CD4-positive, alpha-beta T cell treated with Interleukin-6 for 4 hours (primary cell): ENCODE results near the gene LACRT.
A peak's percentile ranks its signal among the peaks of the same experiment; 100 is the strongest.
"Not testable (repeated sequence)": the region's sequence is repeated elsewhere in the genome, so short reads cannot be mapped to it uniquely, and the experiment has no call there.

Source experiments
- DNase-seq: peaks from one replicate; pipeline ENCODE4 v3.0.0-alpha.2; 2020; ENCODE audit warnings: mixed read lengths

The LACRT gene, protein sequence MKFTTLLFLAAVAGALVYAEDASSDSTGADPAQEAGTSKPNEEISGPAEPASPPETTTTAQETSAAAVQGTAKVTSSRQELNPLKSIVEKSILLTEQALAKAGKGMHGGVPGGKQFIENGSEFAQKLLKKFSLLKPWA

GRCh38 chr12:54634795-54635194 is at the start of gene LACRT:
LACRT (minus strand) TSS chr12:54634895; CDS start chr12:54634841, 54 bp downstream.
- no peak for DNase-seq

DNA sequence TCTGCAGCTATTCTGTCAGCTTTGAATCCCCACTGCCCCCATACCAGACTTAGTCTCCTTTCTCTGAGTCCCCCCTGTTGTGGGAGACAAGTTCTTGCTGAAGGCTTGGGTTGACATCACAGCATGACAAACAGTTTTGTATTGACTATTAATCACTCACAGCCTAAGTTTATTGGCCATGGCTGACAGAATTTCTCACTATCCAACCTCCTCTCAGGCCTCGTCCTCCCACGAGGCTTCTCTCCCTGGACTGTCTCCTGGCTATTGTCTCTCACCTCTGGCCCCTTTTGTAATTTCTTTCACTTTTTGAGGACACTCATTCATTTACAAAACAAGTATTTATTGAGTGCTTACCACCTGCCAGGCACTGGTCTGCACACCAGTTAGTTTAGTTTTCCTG is 48.7 kb upstream of the LACRT start:
- no peak for DNase-seq

GRCh38 chr12:54682674-54683073 is 48.0 kb upstream of the LACRT start:
- DNase-seq, result no peak

GRCh38 chr12:54680374-54680773 is 45.7 kb upstream of the LACRT start:
- DNase-seq, result peak; percentile 9

DNA sequence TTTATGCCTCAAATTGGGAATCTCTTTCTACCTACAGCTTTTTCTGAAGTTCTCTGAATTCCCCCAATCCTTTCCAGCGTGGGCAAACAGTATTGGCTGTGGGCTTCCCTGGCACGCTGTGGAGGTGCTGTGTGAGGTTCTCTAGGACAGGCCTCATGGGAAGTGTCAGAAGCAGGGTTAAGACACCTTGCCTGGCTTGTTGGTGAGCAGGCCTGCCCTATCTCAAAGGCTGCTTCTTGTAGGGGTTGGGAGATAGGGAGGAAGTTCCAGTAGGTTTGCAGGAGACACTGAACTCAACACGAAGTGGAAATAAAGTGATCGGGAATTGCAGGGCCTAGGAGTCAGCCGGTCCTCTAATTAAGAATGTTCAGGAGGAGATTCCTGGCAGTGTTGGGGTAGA is 43.4 kb upstream of the LACRT start:
- DNase-seq, result no peak

- no peak for DNase-seq
These were observed 33.2 kb upstream of the LACRT start for GRCh38 chr12:54667945-54668344.

GRCh38 chr12:54666008-54666407 is 31.3 kb upstream of the LACRT start:
- DNase-seq, result no peak

DNA sequence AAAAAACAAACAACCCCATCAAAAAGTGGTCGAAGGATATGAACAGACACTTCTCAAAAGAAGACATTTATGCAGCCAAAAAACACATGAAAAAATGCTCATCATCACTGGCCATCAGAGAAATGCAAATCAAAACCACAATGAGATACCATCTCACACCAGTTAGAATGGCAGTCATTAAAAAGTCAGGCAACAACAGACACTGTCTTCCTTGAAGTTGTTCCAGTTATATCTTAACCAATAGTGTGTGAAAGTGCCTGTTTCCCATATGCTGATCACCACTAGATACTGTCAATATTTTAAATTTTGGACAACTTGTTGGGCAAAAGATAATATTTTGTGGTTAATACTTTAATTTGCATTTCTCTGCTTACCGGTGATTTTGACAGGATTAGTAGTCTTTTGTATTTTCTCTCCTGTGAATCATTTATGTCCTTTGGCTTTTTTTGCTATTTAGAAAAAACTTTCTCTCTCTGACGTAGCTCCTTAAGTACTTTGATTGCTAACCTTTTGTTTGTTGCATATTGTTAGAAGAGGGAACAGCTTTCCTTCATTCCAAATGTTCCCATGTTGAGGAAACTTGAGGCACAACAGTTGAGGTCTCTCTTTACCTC is 30.4 kb upstream of the LACRT start:
- not testable (repeated sequence) for DNase-seq

- DNase-seq, result no peak
These were observed 28.9 kb upstream of the LACRT start for GRCh38 chr12:54663603-54664002.

DNA sequence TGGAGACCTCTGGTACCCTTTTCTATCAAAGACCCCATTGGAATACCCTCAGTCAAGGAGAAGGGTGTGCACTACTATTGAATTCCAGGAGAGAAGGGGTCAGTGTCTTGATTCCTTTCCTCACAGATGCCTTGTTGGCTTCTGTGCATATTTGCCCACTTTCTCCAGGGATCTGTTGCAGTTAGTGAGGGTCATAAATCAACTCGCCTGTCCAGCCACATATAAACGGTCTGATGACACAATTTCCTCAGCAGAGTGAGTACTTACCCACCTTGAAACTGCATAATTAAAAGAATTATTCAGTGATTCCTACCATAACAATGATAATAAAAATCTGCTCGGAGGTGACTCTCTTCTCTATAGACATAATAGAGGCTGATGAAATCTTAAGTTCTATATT is 27.3 kb upstream of the LACRT start:
- DNase-seq, result no peak

DNA sequence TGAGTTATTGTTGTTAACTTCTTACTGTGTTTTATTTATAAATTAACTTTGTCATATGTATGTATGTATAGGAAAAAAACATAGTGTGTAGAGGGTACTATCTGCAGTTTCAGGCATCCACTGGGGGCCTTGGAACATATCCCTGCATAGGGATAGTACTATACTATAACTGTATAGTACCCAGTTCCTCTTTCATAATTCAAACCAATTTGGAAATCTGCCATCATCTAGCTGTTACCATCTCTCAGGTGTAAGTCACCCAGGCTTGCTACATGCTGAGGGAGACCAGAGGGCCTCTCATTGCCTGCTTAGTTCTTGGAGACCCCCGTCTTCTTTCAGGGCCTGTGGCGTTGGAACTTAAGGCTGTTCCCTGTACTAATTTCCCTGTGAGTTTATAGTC is 26.4 kb upstream of the LACRT start:
- no peak for DNase-seq

DNA sequence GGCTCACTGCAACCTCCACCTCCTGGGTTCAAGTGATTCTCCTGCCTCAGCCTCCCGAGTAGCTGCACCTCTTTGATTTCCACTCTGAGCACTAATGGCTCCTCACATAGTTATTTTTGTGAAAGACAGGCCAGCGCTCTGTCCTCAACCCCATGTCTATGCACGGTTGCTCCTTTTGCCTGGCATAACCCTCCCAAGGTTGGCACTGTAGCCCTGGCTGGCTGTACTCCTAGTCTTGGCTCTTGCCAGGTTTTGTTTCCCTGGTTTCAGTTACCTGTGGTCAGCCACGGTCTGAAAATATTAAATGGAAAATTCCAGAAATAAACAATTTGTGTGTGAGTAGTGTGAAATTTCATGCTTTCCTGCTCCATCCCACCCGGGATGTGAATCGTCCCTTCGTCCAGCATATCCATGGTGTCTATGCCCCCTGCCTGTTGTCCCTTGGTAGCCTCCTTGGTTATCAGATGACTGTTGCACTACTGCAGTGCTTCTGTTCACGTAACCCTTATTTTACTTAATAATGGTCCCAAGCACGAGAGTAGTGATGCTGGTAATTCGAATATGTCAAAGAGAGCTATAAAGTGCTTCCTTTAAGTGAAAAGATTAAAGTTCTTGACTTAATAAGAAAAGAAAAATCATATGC is 25.7 kb upstream of the LACRT start:
- DNase-seq, result no peak

DNA sequence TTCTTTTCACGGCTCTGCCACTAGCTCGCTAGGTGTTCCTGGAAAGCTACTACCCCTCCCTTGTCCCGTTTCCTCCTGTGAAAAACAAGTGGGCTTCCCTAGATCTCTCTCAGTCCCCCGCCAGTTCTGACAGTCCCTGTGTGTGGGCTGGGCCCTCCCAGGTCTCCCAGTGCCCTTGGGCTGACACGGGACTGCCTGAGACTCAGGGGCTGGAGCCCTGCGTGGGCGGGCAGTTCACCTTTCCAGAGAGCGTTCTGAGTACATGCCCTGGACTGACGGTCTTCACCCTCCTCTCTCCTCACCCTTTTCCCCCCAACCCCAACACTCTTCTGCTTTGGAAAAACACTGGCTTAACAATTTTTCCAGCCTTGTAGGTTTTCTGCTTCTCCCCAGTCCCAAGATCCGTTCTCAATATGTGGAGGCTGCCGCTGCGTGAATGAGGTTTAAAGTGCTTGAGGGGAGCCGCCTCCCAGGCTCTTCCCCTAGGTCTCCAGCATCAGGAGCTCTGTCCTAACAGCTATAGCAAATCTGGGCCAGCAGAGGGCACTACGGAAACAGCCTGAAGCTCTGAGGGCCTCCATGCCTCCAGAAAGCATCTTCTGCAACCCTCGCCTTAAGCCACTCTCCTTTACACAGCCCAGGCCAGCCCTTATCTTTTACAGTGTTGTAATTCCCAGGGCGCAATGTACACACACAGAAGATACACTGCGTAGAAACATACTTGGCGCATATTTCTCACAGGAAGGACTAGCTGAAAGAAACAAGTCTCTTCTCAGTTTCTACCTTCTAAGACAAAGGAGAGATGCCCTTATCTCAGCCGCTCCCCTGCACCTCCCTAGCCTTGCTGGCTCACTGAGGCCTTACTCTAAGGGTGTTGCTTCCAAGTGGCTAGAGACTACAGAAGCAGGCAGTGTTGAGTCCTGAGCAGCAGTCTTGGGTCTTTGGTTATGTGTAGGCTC is 23.9 kb upstream of the LACRT start:
- DNase-seq, result peak; percentile 34

DNA sequence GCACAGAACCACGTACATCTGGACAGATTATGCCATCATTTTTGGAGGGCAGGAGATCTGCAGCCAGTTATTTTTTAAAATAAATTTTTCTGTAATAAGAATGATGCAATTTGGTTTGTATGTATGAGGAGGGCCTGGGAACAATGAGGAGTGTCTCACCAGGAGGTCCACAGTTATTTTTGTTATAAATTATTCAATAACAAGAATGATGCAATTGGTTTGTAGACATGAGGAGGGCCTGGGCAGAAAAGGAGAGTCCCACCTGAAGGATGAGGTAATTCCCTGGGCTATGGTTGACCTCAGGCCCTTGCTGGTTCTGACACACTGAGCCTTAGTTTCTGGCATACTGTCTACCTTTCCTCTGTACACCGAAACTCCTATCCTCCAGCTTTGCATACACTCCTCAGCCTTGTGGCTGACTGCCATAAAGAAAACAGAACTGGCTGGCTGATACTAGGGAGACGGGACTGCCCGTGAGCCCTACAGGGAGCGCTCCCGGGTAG is 22.5 kb upstream of the LACRT start:
- no peak for DNase-seq

GRCh38 chr12:54654926-54655325 is 20.2 kb upstream of the LACRT start:
- DNase-seq, result no peak

DNA sequence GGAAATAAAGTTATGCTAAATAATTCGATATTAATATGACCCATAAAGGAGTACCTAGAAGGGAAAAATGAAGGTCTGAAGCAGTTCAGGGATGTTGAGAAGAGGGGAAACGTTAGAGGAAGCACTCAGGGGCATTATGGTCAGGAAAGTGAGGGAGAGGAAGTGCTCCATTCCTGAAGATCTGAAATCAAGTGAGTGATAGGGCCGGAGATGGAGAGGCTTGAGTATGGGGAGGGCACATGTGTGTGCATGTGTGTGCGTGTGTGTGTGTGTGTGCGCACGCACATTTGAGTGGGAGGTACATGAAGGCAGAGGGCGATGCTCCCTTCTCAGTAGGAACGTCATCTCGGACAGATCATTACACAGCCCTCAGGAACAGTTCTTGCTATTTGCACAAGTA is 18.3 kb upstream of the LACRT start:
- no peak for DNase-seq

DNA sequence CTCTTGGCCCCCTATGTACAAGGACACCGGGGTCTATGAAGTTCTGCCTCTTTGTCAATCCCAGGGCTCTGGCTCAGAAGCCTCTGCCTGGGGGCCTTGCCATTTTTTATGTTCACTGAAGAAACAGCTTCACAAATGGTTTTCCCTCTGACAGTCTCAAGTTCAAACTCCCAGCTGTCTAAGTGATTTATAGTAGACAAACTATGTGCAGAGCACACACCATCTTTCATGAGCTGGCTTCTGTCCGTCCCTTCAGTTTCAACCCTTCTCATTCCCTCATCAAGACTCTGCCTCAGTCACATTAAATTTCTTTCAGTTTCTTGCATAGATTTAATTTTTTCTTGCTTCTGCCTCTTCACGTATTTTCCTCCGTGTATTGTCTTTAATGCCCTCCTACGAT is 16.2 kb upstream of the LACRT start:
- no peak for DNase-seq

- no peak for DNase-seq
These were observed 15.7 kb upstream of the LACRT start for GRCh38 chr12:54650409-54650808.

DNA sequence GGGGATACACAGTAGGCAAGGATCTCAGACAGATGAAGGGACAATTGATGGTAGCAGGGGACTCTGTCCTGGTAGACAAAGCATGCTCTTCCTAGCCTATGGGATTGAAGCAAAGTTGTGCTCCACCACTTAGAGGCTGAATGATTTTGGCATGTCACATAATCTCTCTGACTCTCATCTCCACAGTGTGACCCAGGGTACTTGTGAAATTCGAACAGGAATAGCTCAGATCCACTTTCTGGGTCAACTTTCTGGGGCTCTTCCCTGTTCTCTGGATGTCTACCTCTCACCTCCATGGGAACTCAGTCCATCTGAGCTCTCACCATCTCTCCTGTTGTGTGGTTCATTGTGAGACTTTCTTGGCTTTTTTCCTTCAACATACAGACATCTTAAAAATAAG is 15.1 kb upstream of the LACRT start:
- DNase-seq, result no peak

GRCh38 chr12:54648265-54648664 is 13.6 kb upstream of the LACRT start, which contains the start of gene DCD:
DCD (minus strand) TSS chr12:54648365; CDS start chr12:54648303, 62 bp downstream.
- no peak for DNase-seq

GRCh38 chr12:54641554-54641953 is 6.9 kb upstream of the LACRT start:
- no peak for DNase-seq

DNA sequence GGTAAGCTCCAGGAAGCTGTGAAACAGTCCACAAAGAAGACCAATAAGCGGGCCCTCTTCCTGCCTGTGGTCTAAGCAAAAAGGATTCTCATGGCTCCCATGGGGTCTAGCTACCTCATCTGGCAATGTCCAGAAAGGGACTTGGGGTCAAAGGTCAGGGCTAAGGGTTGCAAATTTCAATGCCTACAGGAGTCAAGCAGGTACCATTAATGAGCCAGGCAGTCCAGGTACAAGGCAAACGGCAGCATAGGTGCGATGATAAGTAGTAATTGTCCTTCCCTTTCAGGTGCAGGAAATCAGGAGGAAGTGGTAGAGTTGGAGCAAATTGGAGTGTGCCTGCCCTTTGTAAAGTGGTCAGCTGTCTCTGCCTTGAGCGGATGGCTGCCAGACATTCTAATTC is 6.4 kb upstream of the LACRT start:
- no peak for DNase-seq

GRCh38 chr12:54639112-54639511 is 4.4 kb upstream of the LACRT start:
- not testable (repeated sequence) for DNase-seq
